OCI-LY3 (cell line): Measurements from ENCODE around the gene NHLH2.

Source experiments
- CTCF ChIP-seq: fragments of 200-600, 300-600 bp; sonication (generic); IDR thresholded peaks from 2 replicates; pipeline ENCODE4 v1.5.1; 2014; ENCODE audit warnings: antibody characterized with exemption, low read length, low read depth
- EZH2phosphoT487 ChIP-seq: fragments of 200-600 bp; shearing (Covaris generic); IDR thresholded peaks from 2 replicates; pipeline ENCODE4 v1.6.1; 2018; ENCODE audit warnings: antibody characterized with exemption, mixed run types, low read depth

GRCh38 chr1:115880981-115881672, 40.2 kb upstream of the NHLH2 start:
- TF ChIP-seq CTCF, result no peak
- no peak for TF ChIP-seq EZH2phosphoT487
